Ecto neural progenitor cell (in vitro differentiated cells): ENCODE results near the gene WNT1.

ENCODE experiments used
- DNase-seq: peaks from one replicate; pipeline ENCODE4 v3.0.0-alpha.2; 2018; ENCODE audit warnings: low spot score

The WNT1 gene

GRCh38 chr12:49028666-49029275 is 50.6 kb downstream of the WNT1 start:
- no peak for DNase-seq

GRCh38 chr12:49030119-49030518 is 52.0 kb downstream of the WNT1 start:
- DNase-seq = no peak

GRCh38 chr12:49030714-49031572 is 52.8 kb downstream of the WNT1 start:
- DNase-seq = no peak

DNA sequence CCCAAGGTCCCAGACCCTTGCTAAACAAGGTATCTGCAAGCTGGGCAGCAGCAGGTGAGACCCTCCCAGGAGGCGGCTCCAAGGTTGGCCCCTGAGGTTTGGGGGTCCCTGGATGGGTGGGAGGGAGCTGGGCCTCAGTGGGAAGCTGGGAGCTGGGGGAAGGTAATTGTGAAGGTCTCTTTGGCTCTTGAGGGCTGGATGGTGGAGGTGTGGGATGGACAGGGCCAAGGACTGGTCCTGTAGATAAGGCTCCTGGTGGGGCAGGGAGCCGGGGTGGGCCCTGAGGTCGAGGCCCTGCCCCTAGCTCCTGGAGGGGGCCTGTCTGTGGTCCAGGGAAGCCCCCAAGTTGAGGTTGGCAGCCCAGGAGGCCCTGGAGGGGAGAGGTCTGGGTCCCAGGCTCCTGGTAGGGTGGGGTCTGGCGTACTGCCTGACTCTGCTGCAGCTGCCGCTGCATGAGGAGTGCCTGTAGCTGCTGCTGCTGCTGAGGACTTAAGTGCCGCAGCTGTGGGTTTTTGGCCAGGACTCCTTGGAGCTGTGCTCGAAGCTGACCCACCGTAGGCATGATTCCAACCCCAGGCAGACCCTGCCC is 53.5 kb downstream of the WNT1 start:
- no peak for DNase-seq
